DOHH2 (cell line): ENCODE results near the gene ADAM19.

Experiments used
- CTCF ChIP-seq: fragments of 200-600 bp; sonication (generic); IDR thresholded peaks from one replicate; pipeline ENCODE4 v1.5.1; 2014; ENCODE audit warnings: antibody characterized with exemption, mild to moderate bottlenecking, low read depth, low read length; ENCODE audit not compliant: poor library complexity, severe bottlenecking
- EZH2phosphoT487 ChIP-seq: fragments of 200-600 bp; sonication (generic); IDR thresholded peaks from 2 replicates; pipeline ENCODE4 v1.6.1; 2017; ENCODE audit warnings: borderline replicate concordance, mild to moderate bottlenecking, antibody characterized with exemption, low read length, moderate library complexity, mixed read lengths

DNA sequence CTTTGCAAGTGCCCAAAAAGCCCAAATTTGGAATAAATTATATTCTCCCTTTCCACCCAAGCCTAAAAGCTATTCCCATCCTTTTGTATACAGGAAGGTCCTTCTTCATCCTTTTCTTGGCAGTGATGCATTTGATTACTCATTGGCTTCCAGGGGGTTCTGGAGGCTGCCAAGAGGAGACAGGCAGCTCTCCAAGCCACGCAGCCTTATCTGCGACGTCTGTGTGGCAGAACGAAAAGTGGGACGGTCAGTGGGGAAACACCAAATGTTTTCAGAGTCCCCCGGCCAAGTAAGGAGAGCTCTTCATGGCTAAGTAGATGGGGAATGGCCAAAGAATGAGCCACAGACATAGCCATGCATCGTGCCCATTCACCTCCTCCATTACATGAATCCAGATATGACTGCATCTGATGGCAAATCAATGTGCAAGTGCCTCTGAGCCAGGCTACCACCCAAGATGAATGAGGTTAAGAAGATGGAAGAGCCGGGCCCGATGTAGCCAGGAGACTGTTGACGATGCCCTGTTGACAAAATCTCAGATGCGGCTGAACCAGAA is 12.1 kb downstream of the ADAM19 start:
- TF ChIP-seq CTCF: no peak
- no peak for TF ChIP-seq EZH2phosphoT487
